ENCODE measurements around the gene CACHD1. TPM values are rescaled to one million over a fixed set of nuclear protein-coding genes. Genes with fewer than 3 reads are reported as not detected.

CACHD1 gene
- total RNA-seq, 4 donors from 2014 or later: 23.6 to 36.1 (median 24.8) TPM

GRCh38 chr1:64550946-64551605, 81.1 kb downstream of the CACHD1 start:
- TF ChIP-seq CTCF (IDR thresholded peaks at IDR 0.05; ENCODE audit: low read depth): no peak

GRCh38 chr1:64553285-64553684, 83.4 kb downstream of the CACHD1 start:
- no peak for TF ChIP-seq CTCF (IDR thresholded peaks at IDR 0.05; ENCODE audit: low read depth)

DNA sequence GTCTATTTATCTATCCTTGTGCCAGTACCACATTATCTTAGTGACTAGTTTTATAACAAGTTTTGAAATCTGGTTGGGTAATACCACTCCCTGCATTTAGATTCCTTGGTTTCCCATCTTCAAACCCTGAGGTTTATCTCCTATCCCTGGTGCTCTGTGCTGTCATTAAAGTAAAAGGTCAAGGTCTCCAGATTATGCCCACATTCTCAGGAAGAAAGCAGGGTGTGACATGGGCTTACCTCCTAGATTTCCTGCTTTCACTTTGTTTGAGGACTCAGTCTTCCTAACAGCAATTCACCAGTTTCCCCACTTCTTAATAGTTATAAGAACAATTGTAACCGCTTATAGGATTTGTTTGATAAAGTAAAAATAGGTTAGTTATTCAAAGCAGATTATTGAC, 86.0 kb downstream of the CACHD1 start:
- no peak for TF ChIP-seq CTCF (IDR thresholded peaks at IDR 0.05; ENCODE audit: low read depth)

- TF ChIP-seq CTCF (IDR thresholded peaks at IDR 0.05; ENCODE audit: low read depth): no peak
Measured at GRCh38 chr1:64561993-64562392, 92.1 kb downstream of the CACHD1 start.

DNA sequence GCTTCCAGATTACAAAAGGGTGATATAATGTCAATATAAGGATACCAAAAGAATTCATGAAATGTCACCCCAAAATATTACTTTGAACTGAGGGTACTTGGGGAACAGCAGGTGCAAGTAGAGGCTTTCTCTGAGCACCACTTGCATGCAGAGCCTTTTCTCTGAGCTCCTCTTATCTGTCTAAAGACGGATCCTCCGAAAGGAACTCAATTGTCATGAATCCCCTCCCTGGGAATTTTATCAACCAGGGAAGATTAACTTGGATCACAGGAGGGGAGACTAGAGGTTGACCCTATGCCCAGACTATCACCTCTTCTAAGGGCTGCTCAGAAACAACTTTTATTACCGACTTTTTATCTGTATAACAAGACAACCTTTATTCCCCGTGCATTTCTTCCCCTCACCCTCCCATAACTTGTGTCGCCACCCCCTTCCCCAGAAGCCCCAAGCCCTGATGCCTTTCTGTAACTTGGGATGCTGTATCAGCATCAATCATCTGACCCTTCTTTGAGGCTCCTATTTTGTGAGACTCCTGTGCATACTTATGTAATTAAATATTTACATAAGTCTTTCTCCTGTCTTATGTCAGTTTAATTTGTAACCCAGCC, 94.1 kb downstream of the CACHD1 start:
- TF ChIP-seq CTCF (IDR thresholded peaks at IDR 0.05; ENCODE audit: low read depth): no peak

DNA sequence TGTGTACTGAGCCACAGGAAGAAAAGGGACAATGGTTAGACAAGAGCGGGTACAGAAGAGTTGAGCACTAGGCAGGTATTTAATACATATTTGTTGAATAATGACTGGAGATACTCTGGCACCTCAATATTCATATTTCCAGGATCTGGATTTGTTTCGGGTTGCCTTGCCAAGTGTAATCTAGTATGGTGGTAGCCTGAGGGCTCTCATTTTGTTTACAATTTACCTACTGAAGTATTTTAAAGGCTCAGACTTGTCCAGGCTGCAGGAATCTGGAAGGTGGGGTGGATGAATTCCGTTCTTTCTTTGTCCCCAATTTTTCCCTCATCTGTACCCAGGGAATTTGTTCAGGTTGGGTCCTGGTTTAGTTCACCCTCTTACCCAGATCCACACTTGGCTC, 95.0 kb downstream of the CACHD1 start:
- TF ChIP-seq CTCF (IDR thresholded peaks at IDR 0.05; ENCODE audit: low read depth): no peak

GRCh38 chr1:64567426-64568170, 97.7 kb downstream of the CACHD1 start:
- TF ChIP-seq CTCF (IDR thresholded peaks at IDR 0.05; ENCODE audit: low read depth): no peak

Data from subcutaneous adipose tissue (tissue), 4 donors.